Breast epithelium (tissue), 4 donors: ENCODE results near the gene P2RY6. TPM values are rescaled to one million over a fixed set of nuclear protein-coding genes. Genes with fewer than 3 reads are reported as not detected.
A peak's percentile ranks its signal among the peaks of the same experiment; 100 is the strongest.

Source experiments
- DNase-seq, 2 donors: peaks; one replicate each; pipeline ENCODE4 v3.0.0-alpha.2; 2019; ENCODE audit warnings: low spot score in 2 of 2
- H3K27ac ChIP-seq, 2 donors: fragments of 200-600 bp; sonication (generic) in 1 of 2; one replicate each; pipeline ENCODE4 v1.5.1; 2016 to 2019; ENCODE audit warnings: mild to moderate bottlenecking in 1 of 2
- H3K27me3 ChIP-seq, 2 donors: fragments of 200-600 bp; sonication (generic) in 1 of 2; one replicate each; pipeline versions ENCODE4 v1.5.1 to v1.6.0; 2017 to 2019; ENCODE audit warnings: control low read depth in 1 of 2, mild to moderate bottlenecking in 1 of 2
- H3K36me3 ChIP-seq: fragments of 200-600 bp; one replicate; pipeline ENCODE4 v1.5.1; 2019
- H3K4me1 ChIP-seq, 2 donors: fragments of 200-600 bp; sonication (generic); one replicate each; pipeline ENCODE4 v1.5.1; 2016 to 2019; ENCODE audit warnings: control low read depth in 1 of 2
- H3K4me3 ChIP-seq, 3 donors: fragments of 200-600 bp; sonication (generic); 1 replicate in 2 of 3; 2 replicates in 1 of 3; pipeline ENCODE4 v1.5.1; 2016 to 2019; ENCODE audit warnings: mild to moderate bottlenecking in 3 of 3, moderate library complexity in 2 of 3
- H3K9me3 ChIP-seq, 2 donors: fragments of 200-600 bp; sonication (generic) in 1 of 2; one replicate each; pipeline ENCODE4 v1.5.1; 2016 to 2019; ENCODE audit warnings: control low read depth in 1 of 2
- CTCF ChIP-seq, 3 donors: fragments of 450-650 bp; IDR thresholded peaks; one replicate each; pipeline ENCODE4 v1.5.1; 2016 to 2017; ENCODE audit warnings: antibody characterized with exemption in 3 of 3, mild to moderate bottlenecking in 3 of 3, moderate library complexity in 3 of 3
- POLR2A ChIP-seq: fragments of 450-650 bp; IDR thresholded peaks from one replicate; pipeline ENCODE4 v1.6.1; 2016; ENCODE audit warnings: antibody characterized with exemption, mild to moderate bottlenecking, moderate library complexity
- POLR2AphosphoS5 ChIP-seq, 3 donors: sonication (generic); formaldehyde crosslinking; IDR thresholded peaks; one replicate each; pipeline ENCODE4 v1.6.1; 2017; ENCODE audit warnings: antibody characterized with exemption in 3 of 3
- intact Hi-C: fragments of 100-400 bp; cut with DNase I; formaldehyde crosslinking; loops from one replicate; pipeline ENCODE4 v1.15.1; 2023; ENCODE audit warnings: low total_unique reads
- total RNA-seq, 3 donors: library from RNA; depleted of rRNA; stranded (reverse); fragments of >200 nt; gene quantifications; one replicate each; pipeline ENCODE4 v1.1.0, GENCODE V29; 2016

The P2RY6 gene
- total RNA-seq, 3 donors from 2014 or later: 1.6 to 3.4 (median 1.9) TPM

GRCh38 chr11:73275381-73275750, 3.2 kb downstream of the P2RY6 start:
- Histone ChIP-seq H3K4me1 (no peaks in the 10 kb centered on the region), H3K9me3 (no peaks in the 10 kb centered on the region), H3K27me3 (no peaks in the 10 kb centered on the region), H3K27ac (no peak overlapping the region), H3K36me3 (no peaks in the 10 kb centered on the region), H3K4me3 (no peak overlapping the region)
- intact Hi-C loops: no loop called here
- DNase-seq: peak in 1 of 2 donors; percentile 52
- TF ChIP-seq POLR2A: no peak
- TF ChIP-seq CTCF (IDR thresholded peaks at IDR 0.05): no peak

- no peaks in the 10 kb centered on the region for H3K4me1 ChIP-seq
- no peak overlapping the region for H3K4me3 ChIP-seq
- H3K36me3 ChIP-seq: no peaks in the 10 kb centered on the region
- TF ChIP-seq CTCF (IDR thresholded peaks at IDR 0.05) (no peak), POLR2A (no peak), POLR2AphosphoS5 (IDR thresholded peaks at IDR 0.05) (no peak)
- no peak overlapping the region for H3K27ac ChIP-seq
- H3K27me3 ChIP-seq: no peaks in the 10 kb centered on the region
- no peak for DNase-seq
- H3K9me3 ChIP-seq: no peaks in the 10 kb centered on the region
- intact Hi-C loops: no loop called here
Observed at GRCh38 chr11:73277467-73277866, 5.3 kb downstream of the P2RY6 start.

- TF ChIP-seq POLR2AphosphoS5 (IDR thresholded peaks at IDR 0.05) (no peak), CTCF (IDR thresholded peaks at IDR 0.05) (no peak), POLR2A (no peak)
- Histone ChIP-seq H3K27me3 (no peaks in the 10 kb centered on the region), H3K4me3 (no peak overlapping the region), H3K4me1 (no peaks in the 10 kb centered on the region), H3K27ac (no peak overlapping the region), H3K36me3 (no peaks in the 10 kb centered on the region), H3K9me3 (no peaks in the 10 kb centered on the region)
- intact Hi-C loops: no loop called here
- no peak for DNase-seq
Observed at GRCh38 chr11:73280626-73281025, 8.5 kb downstream of the P2RY6 start.

GRCh38 chr11:73281201-73281741, 9.1 kb downstream of the P2RY6 start:
- intact Hi-C loops: no loop called here
- no peak for DNase-seq
- no peak overlapping the region for H3K27ac ChIP-seq

More at GRCh38 chr11:73281201-73281741, 9.1 kb downstream of the P2RY6 start:
- TF ChIP-seq CTCF (IDR thresholded peaks at IDR 0.05) (no peak), POLR2A (no peak), POLR2AphosphoS5 (IDR thresholded peaks at IDR 0.05) (no peak)
- Histone ChIP-seq H3K4me3 (no peak overlapping the region), H3K9me3 (no peaks in the 10 kb centered on the region), H3K36me3 (no peaks in the 10 kb centered on the region), H3K27me3 (no peaks in the 10 kb centered on the region), H3K4me1 (no peaks in the 10 kb centered on the region)
